ENCODE measurements around the gene CENATAC.
"Not testable (repeated sequence)": the region's sequence is repeated elsewhere in the genome, so short reads cannot be mapped to it uniquely, and the experiment has no call there.

The CENATAC gene

DNA sequence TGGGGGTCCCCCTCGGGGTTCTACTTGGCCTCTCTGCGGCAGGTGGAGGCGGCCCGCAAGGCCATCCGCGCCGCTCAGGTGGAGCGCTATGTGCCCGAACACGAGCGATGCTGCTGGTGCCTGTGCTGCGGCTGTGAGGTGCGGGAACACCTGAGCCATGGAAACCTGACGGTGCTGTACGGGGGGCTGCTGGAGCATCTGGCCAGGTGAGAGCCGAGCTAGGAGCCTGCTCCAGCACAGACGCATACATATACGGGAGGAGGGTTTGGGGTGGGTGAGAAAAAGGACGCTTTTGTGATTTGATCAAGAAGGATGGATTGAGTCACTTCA lies 415 bp downstream of the CENATAC start:
- no peak for DNase-seq

DNA sequence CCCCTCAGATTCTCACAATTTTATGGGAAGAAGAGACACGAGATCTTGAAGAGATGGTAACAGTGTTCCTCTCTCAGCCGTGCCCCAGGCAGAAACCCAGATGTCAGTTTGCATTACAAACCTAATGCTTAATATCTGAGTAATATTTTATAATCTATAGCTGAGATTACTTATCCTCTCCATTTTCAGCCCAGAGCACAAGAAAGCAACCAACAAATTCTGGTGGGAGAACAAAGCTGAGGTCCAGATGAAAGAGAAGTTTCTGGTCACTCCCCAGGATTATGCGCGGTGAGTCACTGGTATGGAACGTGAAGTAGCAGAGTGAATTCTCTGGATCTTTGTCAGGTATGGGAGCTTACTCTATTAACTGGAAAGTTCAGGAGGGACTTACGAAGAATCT lies 884 bp downstream of the CENATAC start:
- DNase-seq = no peak

DNA sequence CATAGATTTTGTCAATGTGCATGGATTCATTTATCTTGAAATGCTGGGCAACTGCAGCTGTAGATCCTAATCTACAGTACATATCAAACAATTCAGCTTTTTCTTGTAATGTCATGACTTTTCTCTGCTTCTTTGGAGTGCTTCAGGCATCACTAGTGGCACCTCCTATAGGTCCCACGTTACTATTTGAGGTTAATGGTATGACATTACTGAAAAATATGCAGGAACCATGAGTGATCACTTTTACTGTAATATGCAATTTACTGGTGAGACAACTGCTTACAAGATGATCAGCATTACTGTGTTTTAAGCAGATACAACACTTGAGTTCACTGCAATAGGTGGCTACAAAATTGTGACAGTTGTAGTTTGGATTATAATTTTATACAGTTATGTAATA lies 3.0 kb downstream of the CENATAC start:
- DNase-seq = no peak

DNA sequence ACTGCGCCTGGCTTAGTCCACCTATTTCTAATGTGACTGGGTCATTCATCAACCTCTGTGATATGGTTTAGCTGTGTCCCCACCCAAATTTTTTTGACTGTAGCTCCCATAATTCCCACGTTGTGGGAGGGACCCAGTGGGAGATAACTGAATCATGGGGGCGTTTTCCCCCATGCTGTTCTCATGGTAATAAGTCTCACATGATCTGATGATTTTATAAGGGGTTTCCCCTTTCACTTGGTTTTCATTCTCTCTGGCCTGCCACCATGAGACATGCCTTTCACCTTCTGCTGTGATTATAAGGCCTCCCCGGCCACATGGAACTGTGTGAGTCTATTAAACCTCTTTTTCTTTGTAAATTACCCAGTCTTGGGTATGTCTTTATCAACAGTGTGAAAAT lies 8.7 kb downstream of the CENATAC start:
- DNase-seq = no peak

DNA sequence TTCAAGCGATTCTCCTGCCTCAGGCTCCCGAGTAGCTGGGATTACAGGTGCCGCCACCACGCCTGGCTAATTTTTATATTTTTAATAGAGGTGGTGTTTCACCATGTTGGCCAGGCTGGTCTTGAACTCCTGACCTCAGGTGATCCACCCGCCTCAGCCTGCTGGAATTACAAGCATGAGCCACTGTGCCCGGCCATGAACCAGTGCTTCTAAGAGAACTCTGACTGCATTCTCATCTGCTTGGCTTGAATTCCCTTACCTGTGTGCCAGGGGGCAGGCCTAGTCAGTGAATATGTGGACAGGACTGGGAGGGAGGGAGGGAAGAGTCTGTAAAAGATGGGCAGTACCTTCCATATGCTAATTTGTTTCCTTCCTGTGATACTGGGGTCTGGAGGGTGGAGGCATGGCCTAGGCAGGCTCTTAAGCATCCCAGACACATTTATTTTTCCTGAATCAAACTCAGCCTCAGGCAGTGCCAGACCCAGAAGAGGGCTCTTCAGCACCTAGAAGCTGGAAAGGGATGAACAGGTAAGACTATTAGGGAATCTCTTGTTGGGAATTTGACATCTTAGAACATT lies 13.6 kb downstream of the CENATAC start:
- no peak for DNase-seq

GRCh38 chr11:119012629-119013170 lies 14.8 kb downstream of the CENATAC start:
- no peak for DNase-seq

GRCh38 chr11:119014209-119014924 lies 16.4 kb downstream of the CENATAC start:
- DNase-seq = no peak

- DNase-seq = no peak
Measured at GRCh38 chr11:119015054-119015611, 17.2 kb downstream of the CENATAC start.

GRCh38 chr11:119016216-119017009 lies 18.5 kb downstream of the CENATAC start:
- DNase-seq = no peak

DNA sequence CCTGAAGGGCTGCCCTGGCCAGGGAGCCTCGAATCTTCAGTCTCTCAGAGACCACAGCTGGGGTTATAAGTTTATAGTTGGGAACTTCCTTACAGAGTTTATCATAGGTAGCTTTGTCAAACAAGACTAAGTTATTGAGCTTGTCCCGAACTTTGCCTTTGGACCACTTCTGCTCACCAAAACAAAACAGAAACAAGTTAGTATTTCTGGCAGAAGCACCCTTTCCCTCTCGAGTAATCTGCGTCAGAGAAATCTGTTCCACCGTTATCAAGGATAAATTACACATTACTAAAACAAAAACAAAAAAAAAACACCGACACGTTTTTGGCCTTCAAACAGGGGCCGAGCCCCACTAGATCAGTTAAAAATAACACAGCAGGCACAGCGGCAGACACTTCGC lies 19.4 kb downstream of the CENATAC start:
- not testable (repeated sequence) for DNase-seq

DNA sequence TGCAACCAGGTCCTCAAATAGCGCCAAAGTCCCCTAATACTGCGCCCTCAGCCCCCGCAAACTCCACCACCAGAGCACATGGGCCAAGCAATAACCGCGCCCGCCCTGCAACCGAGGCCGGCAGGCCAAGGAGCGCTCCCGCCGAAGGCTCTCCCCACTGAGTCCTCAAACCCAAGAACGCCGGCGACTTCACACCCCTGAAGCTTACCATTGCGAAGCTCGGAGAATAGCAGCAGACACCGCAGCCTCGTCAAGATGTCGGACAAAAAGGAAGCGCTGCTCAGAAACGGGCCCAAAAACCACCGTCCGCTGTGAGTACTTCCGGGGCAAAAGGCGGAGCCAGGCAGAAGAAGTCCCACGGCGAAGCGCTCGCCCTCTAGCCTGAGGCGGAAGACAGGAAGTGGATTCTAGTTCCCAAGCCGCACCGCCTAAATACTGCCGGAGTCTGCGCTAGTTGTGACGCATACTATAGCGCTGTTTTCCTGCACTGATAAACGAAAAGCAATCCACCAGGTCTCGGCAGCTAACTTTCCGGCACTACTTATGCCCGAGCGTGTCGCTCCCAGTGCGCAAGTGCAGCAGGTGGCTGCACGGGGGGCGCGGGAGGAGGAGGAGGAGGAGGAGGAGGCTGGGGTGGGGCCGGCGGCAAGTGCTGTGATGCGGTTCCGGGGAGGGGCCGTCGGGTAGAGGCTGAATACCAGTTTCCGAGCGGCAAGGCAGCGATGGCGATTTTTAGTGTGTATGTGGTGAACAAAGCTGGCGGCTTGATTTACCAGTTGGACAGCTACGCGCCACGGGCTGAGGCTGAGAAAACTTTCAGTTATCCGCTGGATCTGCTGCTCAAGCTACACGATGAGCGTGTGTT lies 20.4 kb downstream of the CENATAC start, which contains the start of the genes RPS25 and TRAPPC4:
TSS of gene RPS25 (minus strand) at position 270 of the 865 bp plus-strand sequence. CDS start at position 211, 59 bp downstream.
TSS of gene TRAPPC4 (plus strand) at position 693 of the 865 bp plus-strand sequence. CDS start at position 723, 30 bp downstream.
- peak; percentile 89 for DNase-seq

GRCh38 chr11:119019996-119020395 lies 22.1 kb downstream of the CENATAC start:
- no peak for DNase-seq

GRCh38 chr11:119021631-119022030 lies 23.7 kb downstream of the CENATAC start:
- no peak for DNase-seq

DNA sequence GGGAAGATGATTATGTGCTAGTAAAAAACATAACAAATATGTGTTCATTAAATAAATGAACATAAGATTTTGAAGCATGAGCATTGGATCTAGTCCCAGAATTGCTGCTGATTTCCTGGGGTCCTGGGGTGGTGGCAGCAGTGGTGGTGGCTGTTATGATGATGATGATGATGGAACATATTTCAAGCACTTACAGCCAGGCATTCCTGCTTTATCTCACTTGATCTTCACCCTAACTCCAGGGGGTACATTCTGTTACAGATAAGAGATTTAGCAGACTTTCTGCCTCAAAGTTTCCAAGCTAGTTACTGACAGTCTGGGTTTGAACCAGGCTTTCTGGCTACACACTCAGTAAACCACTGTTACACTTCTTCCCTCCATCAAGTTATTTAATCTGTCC lies 25.8 kb downstream of the CENATAC start:
- no peak for DNase-seq

GRCh38 chr11:119024430-119025098 lies 26.6 kb downstream of the CENATAC start:
- DNase-seq = no peak

- DNase-seq = no peak
Measured at GRCh38 chr11:119025099-119025473, 27.1 kb downstream of the CENATAC start.

DNA sequence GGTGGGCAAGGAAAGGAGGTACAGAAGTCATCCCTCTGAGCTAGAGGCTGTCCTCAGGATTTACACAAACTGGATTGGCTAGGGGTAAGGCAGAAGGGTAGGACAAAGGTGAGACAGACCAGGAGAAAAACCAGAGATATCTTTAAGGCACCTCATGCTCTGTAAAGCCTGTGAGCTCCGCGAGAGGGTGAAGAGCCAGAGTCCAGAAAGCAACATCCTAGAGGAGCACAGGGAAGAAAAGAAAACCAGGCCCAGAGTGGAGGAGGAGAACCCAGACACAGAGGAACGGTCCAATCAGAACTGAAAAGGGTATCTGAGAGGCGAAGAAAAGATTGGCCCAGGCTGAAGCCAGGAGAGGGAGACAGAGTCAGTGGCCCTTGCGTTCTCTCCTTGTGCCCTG lies 27.6 kb downstream of the CENATAC start:
- DNase-seq = no peak

DNA sequence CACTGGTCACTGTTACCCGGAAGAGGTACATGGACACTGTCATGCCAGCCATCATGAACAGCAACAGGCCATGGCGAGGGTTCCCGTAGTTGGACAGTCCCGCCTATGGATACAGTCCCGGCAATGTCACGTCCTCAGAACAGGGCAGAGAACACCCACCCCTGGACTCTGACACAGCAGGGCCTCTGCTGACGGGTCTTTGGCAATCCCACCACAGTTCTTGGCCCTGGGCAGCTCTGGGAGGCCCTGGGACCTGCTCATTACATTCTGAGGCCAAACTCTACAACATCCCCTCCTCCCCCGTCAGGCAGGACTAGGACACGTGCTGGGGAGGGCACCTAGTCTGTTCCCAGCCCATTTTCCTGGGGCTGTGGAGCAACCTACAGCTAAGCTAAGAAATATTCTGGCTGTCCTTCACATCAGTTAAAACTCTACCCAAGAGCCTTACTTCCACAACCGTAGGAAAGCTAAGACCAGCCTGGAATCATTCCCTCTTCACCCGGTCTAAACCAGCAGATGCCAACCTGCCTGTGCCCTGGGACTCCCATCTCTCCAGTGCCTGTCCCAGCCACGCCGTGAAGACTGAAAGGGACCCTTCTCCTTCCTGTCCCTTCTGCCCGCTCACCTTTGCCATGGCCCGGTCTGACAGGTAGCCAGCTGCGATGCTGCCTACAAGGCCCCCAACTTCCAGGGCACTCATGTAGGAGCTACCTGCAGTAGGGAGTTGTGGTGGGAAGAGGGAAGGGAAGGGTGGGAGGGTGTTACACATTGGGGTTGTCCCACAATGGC lies 28.2 kb downstream of the CENATAC start:
- DNase-seq = no peak

DNA sequence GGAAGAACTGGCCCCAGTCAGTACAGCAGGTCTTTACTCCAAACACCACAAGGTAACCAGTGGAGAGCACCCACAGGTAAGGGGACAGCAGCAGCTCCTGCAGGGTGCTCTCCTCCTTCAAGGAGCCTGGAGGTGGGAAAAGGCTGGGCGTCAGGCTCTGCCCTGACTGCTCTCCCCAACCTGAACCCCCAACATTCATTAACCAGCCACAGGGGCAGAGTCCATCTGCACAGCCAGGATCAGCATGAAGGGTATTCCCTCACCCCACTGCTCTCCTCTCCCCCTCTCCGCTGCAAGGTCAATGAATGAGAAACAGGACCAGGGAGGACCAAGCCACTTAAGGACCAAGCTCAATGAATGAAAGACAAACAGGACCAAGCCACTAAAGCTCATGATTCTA lies 29.0 kb downstream of the CENATAC start:
- no peak for DNase-seq

DNA sequence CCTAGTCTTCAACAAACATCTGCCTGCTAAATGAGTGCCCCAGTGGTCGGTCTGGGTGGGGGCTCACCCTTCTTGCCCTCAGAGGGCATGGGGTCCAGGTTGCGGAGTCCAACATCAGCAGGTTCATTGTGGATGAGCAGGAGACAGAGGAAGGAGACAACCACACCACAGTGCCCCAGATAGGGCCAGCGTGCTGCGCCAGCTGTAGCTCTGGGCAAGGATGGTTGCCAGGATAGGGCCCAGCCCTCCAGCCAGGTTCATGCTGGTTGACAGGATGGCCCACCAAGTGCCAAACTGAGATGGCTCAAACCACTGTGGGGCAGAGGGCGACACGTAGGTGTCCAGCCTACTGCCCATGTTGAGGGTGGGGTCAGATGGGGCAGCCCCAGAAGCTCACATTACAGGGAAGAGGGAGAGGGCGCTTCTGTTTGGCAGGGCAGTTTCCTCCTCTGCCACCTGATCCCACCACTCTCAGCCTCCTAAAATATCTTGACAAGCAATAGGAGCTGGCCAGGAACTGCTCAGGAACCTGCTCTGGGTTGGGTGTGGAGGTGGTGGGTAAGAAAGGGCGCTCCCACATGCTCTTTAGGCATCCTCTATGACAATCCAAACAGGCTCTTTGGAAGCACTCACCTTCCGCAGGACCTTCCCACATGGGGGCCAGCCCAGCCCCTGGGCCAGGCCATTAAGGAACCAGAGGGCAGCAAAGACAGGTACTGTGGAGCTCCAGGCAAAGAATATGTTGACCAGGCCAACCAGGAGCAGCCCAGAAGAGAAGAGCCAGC lies 29.8 kb downstream of the CENATAC start:
- DNase-seq = no peak

Measured in stimulated activated CD4-positive, alpha-beta T cell treated with anti-CD3 and anti-CD28 coated beads, Interleukin-12 subunit alpha, Interleukin-12 subunit beta, amount 100 ng/mL, for 4 hours (primary cell).